Activated CD8-positive, alpha-beta memory T cell treated with anti-CD3 and anti-CD28 coated beads, Interleukin-2, amount 10 ng/mL, durations not matched to agents 7 days and 5 days (primary cell): ENCODE measurements around the gene SHH. TPM values are rescaled to one million over a fixed set of nuclear protein-coding genes. Genes with fewer than 3 reads are reported as not detected.
A peak's percentile ranks its signal among the peaks of the same experiment; 100 is the strongest.

ENCODE experiments used
- ATAC-seq: fragments of 150-1000 bp; cut with Tn5 transposase; one replicate; pipeline ENCODE4 v1.10.0; 2021; ENCODE audit warnings: moderate library complexity
- CTCF ChIA-PET: fragments of 350-600 bp; sonication (Branson Sonifier 250); formaldehyde crosslinking; loops from one replicate; lab custom pipeline; 2021; ENCODE audit warnings: antibody characterized with exemption; lab: Charles Lee
- DNase-seq: peaks from one replicate; pipeline ENCODE4 v3.0.0-alpha.2; 2020
- H3K27ac Mint-ChIP-seq: one replicate; pipeline ENCODE4 v1.8.0; 2021; ENCODE audit warnings: mild to moderate bottlenecking, mixed read lengths
- H3K27me3 Mint-ChIP-seq: one replicate; pipeline ENCODE4 v1.8.0; 2021; ENCODE audit warnings: mixed read lengths
- H3K36me3 Mint-ChIP-seq: one replicate; pipeline ENCODE4 v1.8.0; 2021; ENCODE audit warnings: mild to moderate bottlenecking, mixed read lengths
- H3K4me1 Mint-ChIP-seq: one replicate; pipeline ENCODE4 v1.8.0; 2021; ENCODE audit warnings: mixed read lengths
- H3K4me3 Mint-ChIP-seq: one replicate; pipeline ENCODE4 v1.8.0; 2021; ENCODE audit warnings: mild to moderate bottlenecking, moderate library complexity, mixed read lengths
- H3K9me3 Mint-ChIP-seq: one replicate; pipeline ENCODE4 v1.8.0; 2022; ENCODE audit warnings: low read depth, mixed read lengths
- total RNA-seq, 2 experiments: library from RNA; stranded (reverse); gene quantifications; one replicate each; pipeline ENCODE4 v1.2.3, GENCODE V29; 2021

SHH gene
- total RNA-seq, 2 experiments from 2014 or later = not detected

- H3K4me1 Mint-ChIP-seq = peaks cover 62% of the 10 kb centered on the region
- DNase-seq (peak; percentile 86), ATAC-seq (peak; percentile 85)
- H3K36me3 Mint-ChIP-seq = peaks cover 56% of the 10 kb centered on the region
- H3K4me3 Mint-ChIP-seq = peak overlapping the region; percentile 54
- no peaks in the 10 kb centered on the region for H3K27me3 Mint-ChIP-seq
- CTCF ChIA-PET = interaction anchor here (0.8 to 1.5 kb wide), 4 partner anchors 106 to 237 kb away, joined by 3 to 12 read pairs (median 5); partner anchors contain the start of gene RBM33
- no peaks in the 10 kb centered on the region for H3K9me3 Mint-ChIP-seq
- H3K27ac Mint-ChIP-seq = peak overlapping the region; percentile 93
These were observed 48.4 kb downstream of the SHH start for GRCh38 chr7:155763691-155764437.

GRCh38 chr7:155763122-155763521 lies 49.1 kb downstream of the SHH start:
- H3K4me3 Mint-ChIP-seq = peak overlapping the region; percentile 54
- CTCF ChIA-PET = interaction anchor here (0.8 to 1.6 kb wide), 4 partner anchors 9 to 236 kb away, joined by 3 to 4 read pairs (median 4); no protein-coding TSS in a partner anchor
- H3K27me3 Mint-ChIP-seq = no peaks in the 10 kb centered on the region
- H3K4me1 Mint-ChIP-seq = peaks cover 59% of the 10 kb centered on the region
- ATAC-seq = no peak
- no peak for DNase-seq
- peak overlapping the region; percentile 93 for H3K27ac Mint-ChIP-seq
- peaks cover 56% of the 10 kb centered on the region for H3K36me3 Mint-ChIP-seq
- H3K9me3 Mint-ChIP-seq = no peaks in the 10 kb centered on the region

GRCh38 chr7:155762655-155763054 lies 49.6 kb downstream of the SHH start:
- no peaks in the 10 kb centered on the region for H3K9me3 Mint-ChIP-seq
- ATAC-seq = no peak
- H3K27me3 Mint-ChIP-seq = no peaks in the 10 kb centered on the region
- no peak for DNase-seq
- H3K36me3 Mint-ChIP-seq = peaks cover 56% of the 10 kb centered on the region
- peak overlapping the region; percentile 93 for H3K27ac Mint-ChIP-seq
- peak overlapping the region; percentile 54 for H3K4me3 Mint-ChIP-seq
- H3K4me1 Mint-ChIP-seq = peaks cover 58% of the 10 kb centered on the region
- CTCF ChIA-PET = interaction anchor here (0.7 to 1.6 kb wide), 5 partner anchors 8 to 164 kb away, joined by 3 to 4 read pairs (median 4); no protein-coding TSS in a partner anchor

- H3K9me3 Mint-ChIP-seq = no peaks in the 10 kb centered on the region
- ATAC-seq (no peak), DNase-seq (no peak)
- CTCF ChIA-PET = interaction anchor here (0.7 to 1.6 kb wide), 5 partner anchors 8 to 163 kb away, joined by 3 to 4 read pairs (median 4); no protein-coding TSS in a partner anchor
- H3K27me3 Mint-ChIP-seq = no peaks in the 10 kb centered on the region
- H3K4me3 Mint-ChIP-seq = no peak overlapping the region
- H3K27ac Mint-ChIP-seq = peak overlapping the region; percentile 93
- peaks cover 58% of the 10 kb centered on the region for H3K36me3 Mint-ChIP-seq
- peaks cover 51% of the 10 kb centered on the region for H3K4me1 Mint-ChIP-seq
These were observed 50.2 kb downstream of the SHH start for GRCh38 chr7:155762036-155762435.

- ATAC-seq (no peak), DNase-seq (no peak)
- CTCF ChIA-PET = no interaction called here
- Mint-ChIP-seq H3K27ac (no peak overlapping the region), H3K4me3 (no peak overlapping the region), H3K36me3 (peaks cover 64% of the 10 kb centered on the region), H3K4me1 (peaks cover 53% of the 10 kb centered on the region), H3K9me3 (no peaks in the 10 kb centered on the region), H3K27me3 (no peaks in the 10 kb centered on the region)
These were observed 51.1 kb downstream of the SHH start for GRCh38 chr7:155761162-155761561.

GRCh38 chr7:155759740-155760430 lies 52.4 kb downstream of the SHH start:
- Mint-ChIP-seq H3K4me3 (no peak overlapping the region), H3K27me3 (no peaks in the 10 kb centered on the region), H3K36me3 (peaks cover 63% of the 10 kb centered on the region), H3K9me3 (no peaks in the 10 kb centered on the region), H3K27ac (no peak overlapping the region), H3K4me1 (peaks cover 52% of the 10 kb centered on the region)
- DNase-seq (no peak), ATAC-seq (no peak)
- CTCF ChIA-PET = interaction anchor here (0.9 kb wide), 1 partner anchor 161 kb away, joined by 4 read pairs; no protein-coding TSS in a partner anchor

- CTCF ChIA-PET = no interaction called here
- DNase-seq = no peak
- no peak overlapping the region for H3K4me3 Mint-ChIP-seq
- H3K27ac Mint-ChIP-seq = no peak overlapping the region
- H3K4me1 Mint-ChIP-seq = peaks cover 51% of the 10 kb centered on the region
- H3K9me3 Mint-ChIP-seq = no peaks in the 10 kb centered on the region
- ATAC-seq = no peak
- no peaks in the 10 kb centered on the region for H3K27me3 Mint-ChIP-seq
- H3K36me3 Mint-ChIP-seq = peaks cover 68% of the 10 kb centered on the region
These were observed 53.9 kb downstream of the SHH start for GRCh38 chr7:155758348-155758747.

- Mint-ChIP-seq H3K36me3 (peaks cover 61% of the 10 kb centered on the region), H3K27me3 (no peaks in the 10 kb centered on the region), H3K27ac (no peak overlapping the region), H3K4me3 (no peak overlapping the region), H3K4me1 (peaks cover 48% of the 10 kb centered on the region), H3K9me3 (no peaks in the 10 kb centered on the region)
- CTCF ChIA-PET = interaction anchor here (0.7 kb wide), 1 partner anchor 84 kb away, joined by 3 read pairs; no protein-coding TSS in a partner anchor
- ATAC-seq = no peak
- no peak for DNase-seq
These were observed 55.9 kb downstream of the SHH start for GRCh38 chr7:155756322-155756721.

GRCh38 chr7:155755026-155755425 lies 57.2 kb downstream of the SHH start:
- H3K36me3 Mint-ChIP-seq = peaks cover 52% of the 10 kb centered on the region
- H3K27me3 Mint-ChIP-seq = no peaks in the 10 kb centered on the region
- H3K27ac Mint-ChIP-seq = no peak overlapping the region
- ATAC-seq (no peak), DNase-seq (no peak)
- no peak overlapping the region for H3K4me3 Mint-ChIP-seq
- peaks cover 47% of the 10 kb centered on the region for H3K4me1 Mint-ChIP-seq
- H3K9me3 Mint-ChIP-seq = no peaks in the 10 kb centered on the region
- CTCF ChIA-PET = no interaction called here

- peaks cover 55% of the 10 kb centered on the region for H3K4me1 Mint-ChIP-seq
- no peaks in the 10 kb centered on the region for H3K9me3 Mint-ChIP-seq
- ATAC-seq (no peak), DNase-seq (no peak)
- CTCF ChIA-PET = interaction anchor here (1.0 to 1.7 kb wide), 2 partner anchors 8 to 14 kb away, joined by 4 to 6 read pairs; no protein-coding TSS in a partner anchor
- H3K27ac Mint-ChIP-seq = no peak overlapping the region
- no peaks in the 10 kb centered on the region for H3K27me3 Mint-ChIP-seq
- H3K4me3 Mint-ChIP-seq = no peak overlapping the region
- H3K36me3 Mint-ChIP-seq = peaks cover 50% of the 10 kb centered on the region
These were observed 58.1 kb downstream of the SHH start for GRCh38 chr7:155754165-155754564.

GRCh38 chr7:155753446-155753965 lies 58.8 kb downstream of the SHH start:
- H3K27me3 Mint-ChIP-seq = no peaks in the 10 kb centered on the region
- no peak for ATAC-seq
- peaks cover 45% of the 10 kb centered on the region for H3K36me3 Mint-ChIP-seq
- H3K9me3 Mint-ChIP-seq = no peaks in the 10 kb centered on the region
- no peak overlapping the region for H3K27ac Mint-ChIP-seq
- no peak for DNase-seq
- peaks cover 58% of the 10 kb centered on the region for H3K4me1 Mint-ChIP-seq
- no peak overlapping the region for H3K4me3 Mint-ChIP-seq
- CTCF ChIA-PET = interaction anchor here (1.0 to 1.7 kb wide), 2 partner anchors 9 to 14 kb away, joined by 4 to 6 read pairs; no protein-coding TSS in a partner anchor

- no peak for ATAC-seq
- Mint-ChIP-seq H3K36me3 (peaks cover 48% of the 10 kb centered on the region), H3K9me3 (no peaks in the 10 kb centered on the region), H3K4me1 (peaks cover 58% of the 10 kb centered on the region), H3K27ac (no peak overlapping the region), H3K4me3 (no peak overlapping the region), H3K27me3 (no peaks in the 10 kb centered on the region)
- no peak for DNase-seq
- CTCF ChIA-PET = interaction anchor here (1.7 kb wide), 1 partner anchor 15 kb away, joined by 6 read pairs; no protein-coding TSS in a partner anchor
These were observed 59.4 kb downstream of the SHH start for GRCh38 chr7:155752756-155753445.
